GM12801 (cell line): ENCODE data around the gene CD79B.

Source experiments
- TF ChIP-seq, protein P1 (sequence below): IDR thresholded peaks from one replicate; pipeline ENCODE4 v1.5.1; 2011; ENCODE audit warnings: control low read depth; ENCODE audit not compliant: insufficient read length; ENCODE audit errors: extremely low read depth

Gene CD79B

DNA sequence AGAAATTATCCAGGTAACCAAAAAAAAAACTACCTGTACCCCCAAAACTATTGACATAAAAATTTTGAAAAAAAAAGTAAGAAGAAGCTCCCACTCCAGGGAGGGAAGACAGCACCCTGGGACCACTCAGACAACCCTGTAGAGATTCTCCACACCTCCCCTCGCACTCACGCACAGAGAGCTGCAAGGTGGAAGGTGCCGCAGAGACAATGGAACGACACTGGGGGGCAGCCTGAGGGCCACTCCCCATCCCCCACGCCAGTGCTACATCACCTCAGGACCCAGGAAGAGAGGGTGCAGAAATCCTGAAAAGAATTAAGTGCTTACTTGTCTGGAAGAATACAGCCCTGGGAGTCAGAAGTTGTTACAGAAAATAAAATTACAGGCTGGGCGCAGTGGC, 5.2 kb upstream of the CD79B start:
- TF ChIP-seq, protein P1, sequence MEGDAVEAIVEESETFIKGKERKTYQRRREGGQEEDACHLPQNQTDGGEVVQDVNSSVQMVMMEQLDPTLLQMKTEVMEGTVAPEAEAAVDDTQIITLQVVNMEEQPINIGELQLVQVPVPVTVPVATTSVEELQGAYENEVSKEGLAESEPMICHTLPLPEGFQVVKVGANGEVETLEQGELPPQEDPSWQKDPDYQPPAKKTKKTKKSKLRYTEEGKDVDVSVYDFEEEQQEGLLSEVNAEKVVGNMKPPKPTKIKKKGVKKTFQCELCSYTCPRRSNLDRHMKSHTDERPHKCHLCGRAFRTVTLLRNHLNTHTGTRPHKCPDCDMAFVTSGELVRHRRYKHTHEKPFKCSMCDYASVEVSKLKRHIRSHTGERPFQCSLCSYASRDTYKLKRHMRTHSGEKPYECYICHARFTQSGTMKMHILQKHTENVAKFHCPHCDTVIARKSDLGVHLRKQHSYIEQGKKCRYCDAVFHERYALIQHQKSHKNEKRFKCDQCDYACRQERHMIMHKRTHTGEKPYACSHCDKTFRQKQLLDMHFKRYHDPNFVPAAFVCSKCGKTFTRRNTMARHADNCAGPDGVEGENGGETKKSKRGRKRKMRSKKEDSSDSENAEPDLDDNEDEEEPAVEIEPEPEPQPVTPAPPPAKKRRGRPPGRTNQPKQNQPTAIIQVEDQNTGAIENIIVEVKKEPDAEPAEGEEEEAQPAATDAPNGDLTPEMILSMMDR: no peak

DNA sequence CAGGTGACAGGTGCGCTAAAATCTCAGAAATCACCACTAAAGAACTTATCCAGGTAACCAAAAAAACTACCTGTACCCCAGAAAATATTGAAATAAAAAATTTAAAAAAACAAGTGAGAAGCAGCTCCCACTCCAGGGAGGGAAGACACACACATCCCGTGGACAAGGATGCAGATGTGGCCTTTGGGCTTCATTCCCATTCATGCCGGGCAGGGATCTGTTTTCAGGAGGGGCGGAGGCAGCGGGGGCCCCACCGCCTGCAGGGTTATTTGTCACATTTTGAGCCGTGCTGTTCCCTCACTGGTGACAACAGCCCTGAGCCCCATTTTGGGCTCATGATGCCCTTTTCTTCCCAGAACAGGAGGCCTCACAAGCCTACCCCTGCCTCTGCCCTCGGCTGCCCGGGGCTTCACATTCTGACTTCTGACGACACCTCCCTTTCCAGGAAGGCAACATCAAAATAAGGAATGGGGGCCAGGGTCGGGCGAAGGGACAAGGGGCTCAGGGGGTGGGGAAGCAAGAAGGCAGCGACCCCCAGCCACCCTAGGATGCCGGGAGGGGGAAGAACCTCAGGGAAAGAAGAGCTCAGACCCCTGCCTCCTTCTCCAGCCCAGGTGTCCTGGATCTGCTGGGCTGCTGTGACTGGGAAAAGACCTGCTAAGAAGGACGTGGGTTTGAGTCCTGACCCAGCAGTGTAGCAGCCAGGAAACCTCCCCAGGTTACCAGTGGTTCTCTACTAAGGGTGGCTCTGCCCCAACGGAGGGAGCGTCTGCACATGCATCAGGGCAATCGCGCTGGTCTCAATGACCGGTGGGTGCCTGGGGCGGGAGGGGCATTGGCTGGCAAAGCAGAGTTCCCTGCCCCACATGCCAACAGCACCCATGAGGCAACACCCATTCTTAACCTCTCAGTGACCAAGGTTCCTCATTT, 2.3 kb upstream of the CD79B start:
- TF ChIP-seq, protein P1: no peak

DNA sequence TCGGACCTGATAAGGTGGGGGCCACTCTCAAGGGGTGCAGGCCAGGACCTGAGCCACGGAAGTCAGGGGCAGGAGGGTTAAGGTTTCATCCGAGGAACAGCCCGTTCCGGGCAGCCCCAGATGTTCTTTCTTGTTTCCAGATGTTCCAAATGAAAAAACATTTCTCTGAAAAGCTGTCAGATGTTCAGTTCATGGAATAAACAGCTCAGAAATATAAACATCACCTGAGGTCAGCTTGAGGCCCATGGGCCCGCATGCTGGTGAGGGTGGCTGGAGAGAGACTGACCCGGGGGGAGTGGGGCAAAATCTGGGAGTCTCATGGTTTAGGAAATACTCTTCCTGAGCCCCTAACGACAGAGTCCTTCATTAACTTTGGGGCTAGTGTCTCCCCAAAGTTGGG, 1.5 kb upstream of the CD79B start:
- TF ChIP-seq, protein P1: no peak

DNA sequence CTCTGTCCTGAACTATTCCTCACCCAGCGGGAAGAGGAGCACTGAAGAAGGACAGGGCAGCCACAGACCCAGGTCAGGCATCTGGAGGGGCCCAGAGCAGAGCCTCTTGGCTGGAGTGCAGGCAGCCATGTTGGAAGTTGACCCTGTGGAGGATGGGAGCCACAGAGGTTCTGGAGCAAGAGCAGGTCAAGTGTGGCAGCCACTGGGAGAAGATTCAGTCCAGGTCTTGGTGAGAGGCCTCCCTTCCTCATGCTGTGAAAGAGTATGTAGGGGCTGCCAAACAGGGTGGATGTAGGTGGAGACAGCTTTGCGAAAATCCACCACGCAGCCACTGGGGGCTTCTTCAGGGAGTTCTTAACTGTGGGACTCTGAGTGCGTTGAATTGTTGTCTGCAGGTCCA, 590 bp upstream of the CD79B start:
- TF ChIP-seq, protein P1: no peak

DNA sequence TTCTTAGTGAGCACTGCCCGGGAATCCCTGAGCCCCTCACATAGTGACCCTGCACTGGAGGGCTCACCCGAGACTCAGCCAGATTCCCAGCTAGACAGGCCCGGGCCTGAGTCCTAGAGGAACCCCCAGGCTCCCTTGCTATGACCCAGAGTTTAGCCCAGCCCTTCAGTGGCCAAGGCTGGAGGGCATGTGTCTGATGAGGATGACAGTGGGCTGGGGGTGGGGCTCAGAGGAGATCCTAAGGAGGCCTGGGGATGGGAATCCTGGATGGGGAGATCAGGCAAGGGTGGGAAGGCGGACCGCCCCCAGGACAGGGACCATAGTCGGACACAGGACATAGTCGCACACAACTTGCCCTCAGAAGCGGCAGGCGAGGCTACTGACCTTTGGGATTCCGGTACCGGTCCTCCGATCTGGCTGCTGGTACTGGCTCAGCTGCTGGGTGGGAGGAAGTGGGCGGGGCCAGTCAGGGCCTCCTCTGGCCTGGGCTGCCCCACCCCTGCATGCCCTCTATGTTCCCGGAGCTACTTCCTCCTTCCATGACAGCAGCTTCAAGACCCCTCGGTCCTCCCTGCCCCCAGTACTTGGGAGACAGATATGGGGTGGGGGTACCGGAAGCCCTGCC, 1.1 kb downstream of the CD79B start:
- TF ChIP-seq, protein P1: no peak

DNA sequence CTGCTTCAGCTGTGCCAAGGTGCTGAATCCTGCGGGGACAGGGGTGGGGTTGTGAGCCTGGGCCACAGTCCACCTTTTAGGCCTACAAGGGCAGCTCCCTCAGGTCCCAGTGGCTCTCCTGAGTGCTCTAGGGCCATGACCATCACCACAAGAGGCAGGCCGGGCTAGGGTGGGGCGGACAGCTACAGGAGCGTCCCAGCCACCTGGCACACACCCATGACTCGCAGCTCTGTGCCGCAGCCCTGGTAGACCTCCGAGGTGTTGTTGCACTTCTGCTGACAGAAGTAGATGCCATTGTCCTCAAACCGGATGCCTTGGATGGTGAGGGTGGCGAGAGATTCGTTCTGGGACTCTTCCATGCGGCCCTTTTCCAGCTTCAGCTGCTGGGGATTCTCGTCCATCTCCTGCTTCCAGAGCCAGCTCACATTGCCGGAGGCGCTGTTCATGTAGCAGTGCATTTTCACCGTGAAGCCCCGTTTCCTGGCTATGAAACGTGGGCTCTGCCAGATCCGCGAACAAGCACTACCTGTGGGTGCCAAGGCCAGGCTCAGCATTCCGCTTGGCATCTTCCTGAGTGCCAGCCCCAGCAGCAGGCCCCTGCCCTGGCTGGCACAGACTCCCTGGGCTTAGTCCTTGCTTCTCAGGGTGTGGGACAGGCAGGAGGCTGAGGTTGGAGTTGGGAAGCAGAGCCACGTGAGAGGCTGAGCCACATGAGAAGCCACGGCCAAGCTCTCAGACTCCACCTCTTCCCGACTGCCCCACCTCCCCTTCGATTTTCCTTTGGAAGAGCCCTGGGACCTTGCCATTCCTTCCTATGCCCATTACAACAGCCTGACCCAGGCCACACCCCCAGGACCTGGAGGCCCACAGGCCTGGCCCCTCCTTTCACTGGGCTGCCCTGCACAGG, 2.0 kb downstream of the CD79B start:
- TF ChIP-seq, protein P1: no peak

DNA sequence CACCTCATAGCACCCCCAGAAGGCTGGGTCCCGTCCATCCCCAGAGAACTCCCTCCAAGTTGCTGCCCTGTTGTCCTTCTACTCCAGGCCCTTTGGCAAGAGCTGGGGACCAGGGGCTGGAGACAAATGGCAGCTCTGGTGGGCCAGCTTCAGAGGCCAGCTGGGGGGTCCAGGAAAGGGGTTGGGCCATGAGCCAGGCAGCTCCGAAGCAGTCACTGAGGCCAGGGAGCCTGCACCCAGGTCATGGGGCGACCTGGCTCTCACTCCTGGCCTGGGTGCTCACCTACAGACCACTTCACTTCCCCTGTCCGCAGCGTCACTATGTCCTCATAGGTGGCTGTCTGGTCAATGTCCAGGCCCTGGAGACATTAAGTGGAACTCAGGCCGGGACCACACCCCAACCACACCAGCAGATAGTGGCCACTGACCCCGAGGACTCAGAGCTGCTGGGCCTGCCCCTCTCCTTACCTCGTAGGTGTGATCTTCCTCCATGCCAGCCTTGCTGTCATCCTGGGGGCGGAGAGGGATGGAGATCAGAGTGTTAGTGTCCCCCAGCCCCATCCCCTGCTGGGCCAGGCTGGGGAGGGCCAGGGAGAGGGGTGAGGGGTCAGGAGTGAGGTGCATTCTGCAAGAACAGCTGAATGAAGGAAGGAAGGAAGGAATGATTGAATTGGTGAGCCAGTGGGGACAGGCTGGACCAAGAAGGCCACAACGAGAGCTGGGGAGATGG, 3.0 kb downstream of the CD79B start:
- TF ChIP-seq, protein P1: no peak
